ENCODE data around the gene AVPR1A. TPM values are rescaled to one million over a fixed set of nuclear protein-coding genes. Genes with fewer than 3 reads are reported as not detected.

The AVPR1A gene
- total RNA-seq, 1 experiment from 2014 or later, result not detected

- Mint-ChIP-seq H3K9me3 (ENCODE audit: unreplicated experiment) (peaks cover 14% of the 10 kb centered on the region), H3K36me3 (ENCODE audit: insufficient read depth, unreplicated experiment) (peaks cover 4% of the 10 kb centered on the region), H3K27ac (ENCODE audit: unreplicated experiment) (no peak overlapping the region), H3K4me3 (ENCODE audit: unreplicated experiment) (no peak overlapping the region), H3K4me1 (ENCODE audit: low read depth, unreplicated experiment) (no peaks in the 10 kb centered on the region), H3K27me3 (ENCODE audit: insufficient read depth, unreplicated experiment) (no peaks in the 10 kb centered on the region)
- no peak overlapping the region for H3K4me3 ChIP-seq (ENCODE audit: low read depth, low read length)
- peak; percentile 59 to 74 for TF ChIP-seq CTCF (IDR thresholded peaks at IDR 0.05; ENCODE audit: insufficient read depth in 1 of 2, low read depth in 1 of 2, low read length in 1 of 2, severe bottlenecking in 1 of 2, unreplicated experiment in 1 of 2)
- no TSS peak for BruUV-seq (replicated peaks)
- peak; percentile 35 to 40 for DNase-seq
- CTCF ChIA-PET, result interaction anchor here (0.8 to 1.2 kb wide), 3 partner anchors 18 to 164 kb away, joined by 3 to 10 read pairs (median 4); no protein-coding TSS in a partner anchor
- H3K4me1 ChIP-seq, result no peaks in the 10 kb centered on the region
- no peaks in the 10 kb centered on the region for H3K36me3 ChIP-seq (ENCODE audit: control insufficient read depth, insufficient read depth, low read length)
- peaks cover 3% of the 10 kb centered on the region for H3K9me3 ChIP-seq
- intact Hi-C loops (cut with micrococcal nuclease; ENCODE audit: unreplicated experiment), result loop anchor here (1.0 to 5.0 kb wide), 3 partner anchors 49 to 125 kb away; no protein-coding TSS in a partner anchor
- no peaks in the 10 kb centered on the region for H3K27me3 ChIP-seq (replicated peaks; ENCODE audit: control insufficient read depth, insufficient read depth, low read length)
- POLR2A ChIA-PET, result no interaction called here
Measured at GRCh38 chr12:63151623-63152320, 771 bp upstream of the AVPR1A start.

- peaks cover 13% of the 10 kb centered on the region for H3K9me3 Mint-ChIP-seq (ENCODE audit: unreplicated experiment)
- H3K4me3 ChIP-seq (ENCODE audit: low read depth, low read length), result no peak overlapping the region
- no peaks in the 10 kb centered on the region for H3K27me3 Mint-ChIP-seq (ENCODE audit: insufficient read depth, unreplicated experiment)
- H3K27ac Mint-ChIP-seq (ENCODE audit: unreplicated experiment), result no peak overlapping the region
- peaks cover 3% of the 10 kb centered on the region for H3K9me3 ChIP-seq
- CTCF ChIA-PET, result no interaction called here
- TF ChIP-seq CTCF (IDR thresholded peaks at IDR 0.05; ENCODE audit: insufficient read depth in 1 of 2, low read depth in 1 of 2, low read length in 1 of 2, severe bottlenecking in 1 of 2, unreplicated experiment in 1 of 2), result no peak
- POLR2A ChIA-PET, result no interaction called here
- no peaks in the 10 kb centered on the region for H3K27me3 ChIP-seq (replicated peaks; ENCODE audit: control insufficient read depth, insufficient read depth, low read length)
- H3K36me3 ChIP-seq (ENCODE audit: control insufficient read depth, insufficient read depth, low read length), result no peaks in the 10 kb centered on the region
- no peak overlapping the region for H3K4me3 Mint-ChIP-seq (ENCODE audit: unreplicated experiment)
- BruUV-seq (replicated peaks), result no TSS peak
- no peaks in the 10 kb centered on the region for H3K4me1 Mint-ChIP-seq (ENCODE audit: low read depth, unreplicated experiment)
- intact Hi-C loops (cut with micrococcal nuclease; ENCODE audit: unreplicated experiment), result loop anchor here (5.0 kb wide), 1 partner anchor 48 kb away; no protein-coding TSS in a partner anchor
- H3K4me1 ChIP-seq, result no peaks in the 10 kb centered on the region
- no peak for DNase-seq
- peaks cover 4% of the 10 kb centered on the region for H3K36me3 Mint-ChIP-seq (ENCODE audit: insufficient read depth, unreplicated experiment)
Measured at GRCh38 chr12:63149909-63150712, 890 bp downstream of the AVPR1A start.

DNA sequence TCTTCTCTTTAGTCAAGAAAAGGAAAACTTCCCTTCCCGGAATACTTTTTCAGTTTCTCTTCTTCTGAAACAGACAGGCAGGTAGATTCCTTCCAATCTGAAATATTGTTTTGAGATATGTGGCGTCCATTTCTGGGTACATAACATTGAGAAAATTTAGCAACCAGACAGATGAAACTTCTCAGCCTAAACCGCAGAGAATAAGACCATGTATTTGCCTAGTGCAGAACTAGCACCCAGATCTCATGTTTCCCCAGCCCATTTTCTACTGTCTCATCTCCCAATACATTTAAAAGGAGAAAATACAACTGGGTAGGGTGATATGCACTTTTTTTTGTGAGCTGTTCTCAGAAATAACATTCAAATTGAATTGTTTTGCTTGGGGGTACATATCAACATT, 6.4 kb downstream of the AVPR1A start:
- Histone ChIP-seq H3K9me3 (no peaks in the 10 kb centered on the region), H3K4me3 (ENCODE audit: low read depth, low read length) (no peak overlapping the region), H3K36me3 (ENCODE audit: control insufficient read depth, insufficient read depth, low read length) (no peaks in the 10 kb centered on the region), H3K27me3 (replicated peaks; ENCODE audit: control insufficient read depth, insufficient read depth, low read length) (no peaks in the 10 kb centered on the region), H3K4me1 (no peaks in the 10 kb centered on the region)
- BruUV-seq (replicated peaks), result no TSS peak
- CTCF ChIA-PET, result no interaction called here
- Mint-ChIP-seq H3K4me1 (ENCODE audit: low read depth, unreplicated experiment) (no peaks in the 10 kb centered on the region), H3K9me3 (ENCODE audit: unreplicated experiment) (no peaks in the 10 kb centered on the region), H3K4me3 (ENCODE audit: unreplicated experiment) (no peak overlapping the region), H3K27ac (ENCODE audit: unreplicated experiment) (no peak overlapping the region), H3K36me3 (ENCODE audit: insufficient read depth, unreplicated experiment) (no peaks in the 10 kb centered on the region), H3K27me3 (ENCODE audit: insufficient read depth, unreplicated experiment) (no peaks in the 10 kb centered on the region)
- no peak for DNase-seq
- intact Hi-C loops (cut with micrococcal nuclease; ENCODE audit: unreplicated experiment), result no loop called here
- no peak for TF ChIP-seq CTCF (IDR thresholded peaks at IDR 0.05; ENCODE audit: insufficient read depth in 1 of 2, low read depth in 1 of 2, low read length in 1 of 2, severe bottlenecking in 1 of 2, unreplicated experiment in 1 of 2)
- POLR2A ChIA-PET, result no interaction called here
